Measurements from ENCODE around the gene TNPO3.

Gene TNPO3

DNA sequence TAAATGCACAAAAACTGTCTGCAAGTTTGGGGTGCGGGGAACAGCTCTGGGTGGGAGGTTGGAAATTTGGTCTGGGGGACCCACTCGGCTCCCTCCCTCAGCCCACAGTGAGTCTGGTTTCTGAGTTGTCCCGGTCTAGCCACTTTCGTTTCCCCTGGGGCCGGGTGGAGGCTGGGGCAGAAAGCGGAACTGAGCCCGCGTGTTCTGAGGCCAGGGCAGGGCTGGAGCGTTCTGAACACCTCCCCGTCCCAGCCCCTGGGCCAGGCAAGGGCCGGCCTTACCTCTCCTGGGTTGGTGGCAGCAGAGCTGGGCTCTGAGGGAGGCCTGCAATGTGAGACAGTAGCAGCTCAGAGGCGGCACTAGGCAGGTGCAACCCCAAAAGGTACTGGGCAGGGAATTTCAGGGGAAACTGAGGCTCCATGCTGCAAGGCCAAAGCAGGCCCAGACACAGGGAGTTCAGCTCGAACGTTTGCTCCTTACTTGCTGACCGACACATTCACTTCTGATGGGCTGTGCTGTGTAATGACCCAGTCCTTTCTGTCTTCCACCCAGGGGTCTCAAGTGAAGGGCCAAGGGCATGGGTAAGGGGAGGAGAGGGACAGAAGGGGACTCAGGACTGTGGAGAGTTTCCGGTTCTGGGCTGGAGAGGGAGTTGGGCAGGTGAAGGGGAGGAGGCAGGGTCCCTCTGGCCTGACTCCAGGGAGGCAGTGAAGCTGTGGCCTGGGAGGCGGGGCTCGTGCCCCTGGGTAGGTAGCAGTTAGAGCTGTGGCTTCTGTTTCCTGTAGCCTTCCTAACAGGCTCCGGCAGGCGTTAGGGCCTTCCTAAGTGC, 114.2 kb downstream of the TNPO3 start:
- DNase-seq (ENCODE audit: low read depth in 4 of 4, low spot score in 1 of 4), result no peak

DNA sequence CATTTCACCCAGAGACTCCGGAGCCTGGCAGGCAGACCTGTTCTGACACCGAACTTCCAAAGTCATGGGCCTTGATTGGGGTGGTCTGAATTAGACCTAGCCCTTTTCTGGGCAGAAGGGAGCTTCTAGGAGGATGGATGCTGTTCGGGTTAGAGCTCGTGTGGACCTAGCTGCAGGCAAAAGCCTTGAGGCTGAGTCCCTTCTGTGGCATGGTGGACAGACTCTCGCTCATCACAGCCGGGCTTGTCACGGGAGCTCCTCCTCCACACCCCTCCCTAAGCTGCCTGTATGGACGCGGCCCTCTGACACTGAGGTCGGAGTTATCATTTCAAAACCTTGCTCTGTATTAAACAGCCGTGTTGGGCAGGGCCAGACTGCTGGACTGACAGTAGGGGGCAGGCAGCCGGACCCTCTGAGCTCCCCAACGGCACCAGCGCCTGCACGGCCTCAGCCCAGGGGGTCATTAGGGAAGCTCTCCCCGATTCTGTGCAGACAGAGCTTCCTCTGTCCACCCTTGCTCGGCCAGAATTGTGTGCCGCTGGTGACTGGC, 115.0 kb downstream of the TNPO3 start:
- no peak for DNase-seq (ENCODE audit: low read depth in 4 of 4, low spot score in 1 of 4)

DNA sequence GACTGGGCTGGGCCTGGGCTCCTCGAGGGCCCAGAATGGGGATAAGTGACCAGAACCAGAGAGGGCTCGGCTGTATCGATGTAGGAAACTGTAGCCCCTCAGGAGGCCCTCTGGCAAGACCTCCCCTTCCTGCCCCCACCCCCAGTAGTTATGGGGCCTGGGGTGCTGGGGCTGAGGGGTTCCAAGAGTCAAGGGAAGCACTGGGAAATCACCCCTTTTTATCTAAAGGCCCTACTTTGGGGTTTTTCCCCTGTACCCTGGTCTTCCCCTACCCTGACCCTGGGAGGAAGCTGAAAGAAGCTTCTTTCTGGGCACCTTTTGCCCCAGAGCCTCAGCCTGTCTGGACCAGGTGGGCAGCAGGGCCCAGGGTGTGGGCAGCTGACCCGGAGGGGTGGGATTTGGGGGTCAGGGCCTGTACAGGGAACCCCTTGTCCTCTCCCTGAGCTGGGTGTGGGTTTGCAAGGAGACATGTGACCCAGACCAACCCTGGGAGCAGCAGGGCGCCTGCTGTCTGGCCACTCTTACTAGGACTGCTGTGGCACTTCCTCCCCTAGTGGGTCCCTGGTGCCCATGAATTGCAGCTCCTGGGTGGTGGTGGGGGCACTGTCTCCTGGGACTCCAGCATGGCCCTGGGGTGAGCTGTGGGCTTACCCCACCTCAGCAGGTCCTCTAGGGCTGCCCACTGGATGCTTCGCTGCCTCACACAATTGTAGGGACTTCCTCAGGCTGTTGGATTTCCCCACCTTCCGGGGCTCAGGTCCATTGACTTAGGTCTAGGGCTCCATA, 115.6 kb downstream of the TNPO3 start:
- DNase-seq (ENCODE audit: low read depth in 4 of 4, low spot score in 1 of 4), result no peak

DNA sequence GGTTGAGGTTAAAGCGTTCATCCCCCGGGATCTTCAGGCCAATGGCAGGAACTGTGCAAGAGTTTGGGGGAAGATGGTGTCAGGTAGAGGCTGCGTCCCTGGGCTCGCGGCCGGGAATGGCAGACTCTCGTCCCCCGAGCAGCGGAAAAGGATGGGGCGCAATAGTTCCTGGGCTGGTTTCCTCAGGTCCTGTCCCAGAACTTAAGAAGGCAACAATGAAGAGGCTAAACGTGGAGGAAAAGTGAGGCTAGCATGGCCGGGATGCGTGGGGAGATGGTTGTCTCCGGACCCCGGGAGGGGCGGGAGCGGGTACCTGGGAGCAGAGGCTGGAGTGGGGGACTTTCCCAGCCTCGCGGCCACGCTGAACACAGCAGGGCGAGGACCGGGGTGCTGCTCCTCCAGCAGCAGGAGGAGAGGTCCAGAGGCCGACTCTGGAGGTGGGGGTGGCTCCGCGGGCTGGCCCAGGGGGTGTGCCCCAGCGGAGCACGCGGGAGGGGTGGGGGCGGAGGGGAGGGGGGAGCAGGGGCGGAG, 116.3 kb downstream of the TNPO3 start:
- DNase-seq (ENCODE audit: low read depth in 4 of 4, low spot score in 1 of 4), result no peak

DNA sequence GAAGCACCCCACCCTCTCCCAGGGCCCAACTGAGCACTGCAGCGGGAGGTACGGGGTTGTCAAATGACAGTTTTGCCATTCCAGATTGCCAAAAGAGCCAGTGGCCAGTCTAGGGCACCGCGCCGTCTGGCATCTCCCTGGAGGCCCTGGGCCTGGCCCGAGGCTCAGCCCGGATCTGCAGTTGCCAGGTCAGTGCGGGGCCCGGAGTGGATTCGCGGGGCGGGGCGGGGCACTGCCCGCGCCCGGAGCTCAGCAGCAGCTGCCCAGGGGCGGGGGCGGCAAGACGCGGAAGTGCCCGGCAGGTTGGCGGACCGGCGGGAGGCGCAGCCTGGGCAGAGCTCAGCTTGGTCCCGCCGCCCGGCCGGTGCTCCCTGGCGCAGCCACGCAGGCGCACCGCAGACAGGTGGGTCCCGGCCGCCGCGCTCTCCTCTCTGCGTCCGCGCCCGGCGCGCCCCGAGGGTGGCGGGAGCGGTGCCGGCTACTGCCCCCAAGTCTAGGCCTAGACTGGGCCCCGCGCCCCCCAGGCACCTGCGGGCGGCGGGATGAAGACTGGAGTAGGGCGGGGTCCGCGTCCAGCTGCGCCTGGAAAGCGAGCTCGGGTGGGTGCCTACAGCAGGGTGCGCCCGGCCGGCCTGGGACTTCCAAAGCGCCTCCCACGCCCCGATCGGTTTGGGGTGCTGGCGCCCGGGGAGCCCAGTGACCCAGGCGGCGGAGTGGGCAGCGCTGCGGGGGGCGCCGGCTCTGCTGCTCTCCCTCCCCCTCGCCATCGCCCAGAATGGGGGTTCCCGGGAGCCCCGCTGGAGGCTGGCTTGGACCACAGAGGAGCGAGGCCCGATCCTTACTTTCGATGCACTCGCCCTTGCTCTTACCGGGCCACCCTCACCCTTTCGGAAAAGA, 117.0 kb downstream of the TNPO3 start, which contains the start of gene IRF5:
TSS of gene IRF5 (plus strand) at position 281 of the 897 bp plus-strand sequence. CDS start 4,155 bp downstream, outside the sequence.
- no peak for DNase-seq (ENCODE audit: low read depth in 4 of 4, low spot score in 1 of 4)

DNA sequence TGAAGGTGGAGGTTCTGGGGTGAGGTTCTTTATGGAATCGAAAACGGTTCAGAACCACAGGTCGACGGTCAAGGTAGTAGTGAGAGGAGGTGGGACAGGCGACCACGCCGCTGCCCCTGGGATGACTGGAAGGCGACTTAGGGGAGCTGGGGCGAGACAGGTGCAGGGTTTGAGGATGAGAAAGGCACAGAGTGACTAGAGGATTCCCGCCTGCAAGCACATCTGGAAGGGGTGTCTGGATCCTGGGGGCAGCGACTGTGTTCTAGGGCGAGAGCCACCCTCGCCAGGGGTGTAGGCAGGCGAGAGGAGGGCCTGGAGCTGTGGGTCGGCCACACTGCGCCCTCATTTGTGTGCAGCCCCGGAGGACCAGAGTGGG, 117.7 kb downstream of the TNPO3 start:
- DNase-seq (ENCODE audit: low read depth in 4 of 4, low spot score in 1 of 4), result no peak

DNA sequence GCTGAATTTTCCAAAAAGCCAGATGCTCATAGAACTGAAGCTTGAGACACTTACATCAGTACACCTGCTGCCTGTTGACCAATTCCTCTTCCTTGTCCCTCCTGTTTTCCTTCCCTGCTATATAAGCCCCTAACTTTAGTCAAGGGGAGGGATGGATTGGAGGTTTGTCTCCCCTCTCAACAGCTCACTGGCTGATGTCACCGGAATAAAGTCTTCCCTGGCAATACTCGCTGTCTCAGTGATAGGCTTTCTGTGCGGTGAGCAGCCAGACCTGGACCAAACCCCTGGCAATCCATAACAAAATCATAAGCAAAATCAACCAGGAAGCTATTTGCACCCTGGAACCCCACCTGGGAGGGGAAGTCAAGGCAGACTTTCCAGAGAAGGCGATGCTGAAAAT, 118.1 kb downstream of the TNPO3 start:
- no peak for DNase-seq (ENCODE audit: low read depth in 4 of 4, low spot score in 1 of 4)

DNA sequence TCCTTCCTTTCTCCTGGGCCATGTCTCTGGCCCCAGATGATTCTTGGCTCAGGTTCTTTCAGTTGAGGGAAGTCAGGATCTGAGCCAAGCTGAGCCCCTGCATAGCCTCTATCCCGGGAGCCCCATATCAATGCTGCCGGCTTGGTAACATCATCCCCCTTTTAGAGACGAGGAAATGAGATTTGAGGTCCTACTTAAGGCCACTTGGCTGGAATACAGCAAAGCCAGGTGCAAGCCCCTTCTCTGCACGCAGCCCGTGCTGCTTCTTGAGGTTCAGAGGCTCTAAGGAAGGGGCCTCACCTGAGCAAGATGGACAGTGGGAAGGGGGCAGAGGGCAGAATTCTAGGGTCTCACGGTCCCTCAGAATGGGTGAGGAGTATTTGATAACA, 119.6 kb downstream of the TNPO3 start:
- DNase-seq (ENCODE audit: low read depth in 4 of 4, low spot score in 1 of 4), result no peak

DNA sequence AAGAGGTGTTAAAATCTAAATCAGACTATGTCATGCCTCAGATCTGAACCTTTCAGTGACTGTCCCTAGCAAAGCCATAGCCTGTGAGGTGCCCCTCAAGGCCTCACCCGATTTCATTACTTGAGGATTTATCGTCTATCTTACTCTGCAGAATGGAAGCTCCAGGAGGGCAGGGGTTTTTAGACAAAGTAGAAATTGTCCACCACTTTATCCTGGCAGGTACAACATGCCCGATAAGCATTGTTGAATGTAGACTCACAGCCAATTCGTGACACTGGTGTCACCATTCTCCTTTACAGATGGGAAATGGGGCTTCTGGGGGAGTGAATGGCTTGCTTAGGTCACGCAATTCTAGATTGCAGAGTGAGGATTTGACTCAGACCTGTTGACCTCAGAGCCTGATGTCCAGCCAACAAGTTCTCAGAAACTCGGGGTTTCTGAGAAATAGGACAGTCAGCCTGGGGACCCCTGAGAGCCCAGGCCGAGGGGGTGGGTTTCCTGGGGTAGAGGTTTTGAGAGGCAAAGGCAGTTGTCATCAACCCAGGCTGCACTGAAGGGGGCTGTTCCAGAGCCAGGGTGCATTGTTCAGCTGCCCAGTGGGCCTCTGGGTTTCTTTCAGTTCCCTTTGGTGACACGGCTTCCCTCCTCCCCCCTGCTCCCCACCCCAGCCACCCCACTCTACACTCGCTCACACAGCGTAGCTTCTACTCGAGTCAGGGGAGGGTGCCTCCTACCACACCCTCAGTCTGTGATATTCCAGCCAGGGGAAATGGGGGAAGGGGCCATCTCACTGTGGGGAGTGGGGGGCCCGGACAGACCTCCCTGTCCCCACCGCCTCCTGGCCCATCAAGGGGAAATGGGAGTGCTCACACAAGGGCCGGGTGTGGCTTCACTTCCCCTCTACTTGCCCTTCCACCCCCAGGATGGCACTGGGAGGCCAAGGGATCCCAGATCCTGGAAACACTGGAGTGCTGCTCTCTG, 120.3 kb downstream of the TNPO3 start:
- DNase-seq (ENCODE audit: low read depth in 4 of 4, low spot score in 1 of 4), result no peak

DNA sequence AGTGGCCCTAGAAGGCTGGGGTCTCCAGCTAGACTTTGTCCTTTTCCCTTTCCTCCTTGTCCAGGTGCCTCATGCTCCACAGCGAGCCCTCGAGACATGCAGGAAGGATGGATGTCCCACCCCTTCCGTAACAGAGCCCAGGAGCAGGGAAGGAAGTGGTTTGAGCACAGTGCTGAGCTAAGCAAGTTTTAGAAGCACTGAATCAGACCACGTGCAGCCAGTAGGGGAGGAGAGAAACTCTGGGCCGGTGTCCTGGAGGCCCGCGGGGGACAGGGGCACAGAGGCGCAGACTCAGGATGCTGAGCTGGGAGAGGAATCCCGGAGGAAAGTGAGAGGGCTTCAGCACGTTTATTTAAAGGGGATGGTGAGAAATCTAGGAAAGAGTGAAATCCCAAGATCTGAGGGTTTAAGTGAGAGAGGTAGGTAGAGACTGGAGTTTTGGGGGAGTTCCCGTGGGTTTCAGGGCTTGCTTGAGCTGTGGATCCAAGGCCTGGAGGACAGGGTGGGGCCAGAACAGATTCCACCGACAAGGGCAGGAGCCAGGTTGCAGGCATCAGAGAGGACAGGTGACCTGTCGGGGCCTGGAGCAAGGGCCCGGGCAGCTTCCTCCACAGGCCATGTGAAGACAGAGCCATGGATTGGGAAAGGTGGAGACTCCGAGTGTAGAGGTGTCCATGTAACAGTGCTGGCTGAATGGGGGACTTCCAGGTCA, 121.6 kb downstream of the TNPO3 start:
- peak in 2 of 4 experiments; percentile 22 to 28 for DNase-seq (ENCODE audit: low read depth in 4 of 4, low spot score in 1 of 4)

DNA sequence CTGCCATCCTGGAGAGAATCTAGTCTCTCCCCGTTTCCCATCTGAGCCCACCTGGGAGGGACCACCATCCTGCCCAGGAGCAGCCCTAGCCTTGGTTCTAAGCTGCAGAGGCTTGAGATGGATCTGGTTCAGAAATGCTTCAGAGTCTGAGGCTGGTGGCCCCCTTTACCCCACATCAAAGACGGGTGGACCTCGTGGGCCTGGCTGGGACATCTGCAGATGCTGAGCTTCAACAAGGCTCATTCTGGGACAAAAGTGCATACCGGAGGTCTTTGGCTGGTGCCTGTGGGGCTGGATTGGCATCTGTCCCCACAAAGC, 122.1 kb downstream of the TNPO3 start:
- DNase-seq (ENCODE audit: low read depth in 4 of 4, low spot score in 1 of 4), result no peak

DNA sequence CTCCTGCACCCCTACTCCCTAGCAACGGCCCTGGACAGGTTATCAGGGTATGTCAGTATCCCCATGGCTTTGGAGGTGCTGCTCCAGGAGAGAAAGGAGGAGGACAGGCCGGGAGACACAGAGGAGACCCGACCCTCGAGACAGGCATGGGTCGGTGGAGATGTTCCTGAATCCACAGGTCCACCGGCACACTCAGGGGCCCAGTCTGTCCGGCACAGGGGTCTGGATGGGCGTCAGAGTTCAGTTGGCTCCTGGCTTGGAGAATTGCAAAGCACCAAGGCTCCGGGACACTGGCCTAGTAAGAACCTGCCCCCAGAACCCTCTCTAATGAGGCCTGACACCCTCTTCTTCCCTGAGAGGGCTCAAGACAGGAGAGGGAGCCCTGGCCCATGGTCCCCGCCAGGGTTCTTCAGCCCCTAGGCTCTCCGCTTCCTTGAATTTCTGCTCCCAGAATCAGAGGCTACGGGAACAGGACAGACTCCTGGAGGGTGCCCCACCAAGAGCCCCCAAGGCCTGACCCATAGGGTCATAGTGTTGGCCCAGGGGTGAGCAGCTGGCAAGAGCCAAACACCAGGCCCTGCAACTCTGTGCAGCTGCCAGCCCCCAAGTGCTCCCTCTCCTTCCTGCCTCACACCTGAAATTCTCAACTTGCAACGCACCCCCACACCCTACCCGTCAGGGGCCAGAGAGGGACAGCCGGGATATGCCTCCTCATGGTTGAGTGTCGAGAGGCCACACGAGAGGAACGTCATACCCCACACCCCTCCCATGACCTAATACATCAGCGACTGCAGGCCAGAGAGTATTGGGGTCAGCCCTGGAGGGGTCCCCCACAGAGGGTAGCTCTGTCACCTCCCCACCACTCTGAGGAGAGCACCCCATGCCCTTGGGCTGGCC, 122.7 kb downstream of the TNPO3 start:
- DNase-seq (ENCODE audit: low read depth in 4 of 4, low spot score in 1 of 4), result no peak

DNA sequence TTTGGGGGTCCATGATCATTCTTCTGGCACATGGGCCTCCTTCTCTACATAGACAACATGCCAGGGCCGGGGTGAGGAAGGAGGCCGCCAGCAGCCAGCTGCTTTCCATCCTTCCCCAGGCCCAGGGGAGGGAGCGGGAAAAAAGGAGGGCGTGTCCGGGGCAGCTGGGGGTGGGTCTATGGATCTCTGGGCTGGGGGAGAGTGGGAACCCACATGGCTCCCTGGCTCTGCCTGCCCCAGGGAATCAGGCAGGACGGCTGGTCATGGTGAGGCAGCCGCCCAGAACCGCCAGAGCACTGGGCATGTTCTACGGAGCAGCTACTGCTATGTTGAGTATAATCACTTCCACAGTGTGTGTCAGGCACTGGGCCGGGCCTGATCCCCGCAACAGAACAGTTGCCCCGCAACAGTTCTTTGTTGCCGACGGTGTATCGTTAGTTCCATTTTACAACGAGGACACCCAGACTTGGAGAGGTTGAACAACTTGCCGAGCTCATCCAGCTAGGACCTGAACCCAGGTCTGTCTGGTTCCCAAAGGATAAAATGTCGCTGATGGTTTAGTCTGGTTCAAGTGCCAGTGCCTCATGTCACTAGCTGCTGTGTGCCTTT, 123.6 kb downstream of the TNPO3 start:
- no peak for DNase-seq (ENCODE audit: low read depth in 4 of 4, low spot score in 1 of 4)

DNA sequence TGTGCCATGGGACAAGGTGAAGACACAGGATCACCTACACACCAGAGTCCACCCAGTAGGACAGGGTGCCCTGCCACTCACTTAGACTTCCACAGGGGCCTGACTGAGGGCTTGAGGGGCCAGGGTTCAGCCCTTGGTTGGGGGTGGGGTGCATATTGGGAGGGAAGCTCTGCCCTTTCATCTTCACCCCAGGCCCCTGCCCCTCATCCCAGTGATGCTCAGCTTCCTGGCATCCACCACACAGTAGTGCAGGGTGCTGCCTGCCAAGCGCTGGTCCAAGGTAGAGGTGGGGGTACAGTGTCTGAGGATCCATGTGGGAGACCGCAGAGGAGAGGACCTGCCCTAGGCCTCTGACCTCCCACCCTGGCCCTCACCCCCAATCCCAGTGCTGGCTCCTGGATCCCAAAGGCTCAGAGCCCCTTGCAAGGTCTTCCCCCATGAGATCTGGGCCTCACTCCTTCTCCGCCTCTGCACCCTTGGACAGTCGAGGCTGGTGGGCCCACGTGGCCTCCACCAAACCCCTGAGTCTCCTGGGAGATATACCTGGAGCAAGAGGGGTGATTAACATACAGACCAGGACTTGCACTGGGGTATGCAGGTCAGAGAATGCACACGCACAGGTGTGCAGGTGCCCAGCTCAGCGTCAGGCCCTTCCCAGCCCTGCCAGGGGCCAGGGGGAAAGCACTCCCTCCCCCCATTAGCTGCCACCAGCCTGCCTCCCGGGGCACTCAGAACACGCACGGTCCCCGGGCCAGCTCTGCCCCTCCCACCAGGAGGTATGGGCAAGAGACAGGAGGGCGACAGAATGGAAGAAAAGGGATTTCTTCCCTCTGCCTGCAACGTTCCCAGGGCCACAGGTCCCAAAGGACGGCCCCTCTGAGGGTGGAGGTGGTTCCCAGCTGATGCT, 125.8 kb downstream of the TNPO3 start:
- DNase-seq (ENCODE audit: low read depth in 4 of 4, low spot score in 1 of 4), result no peak

DNA sequence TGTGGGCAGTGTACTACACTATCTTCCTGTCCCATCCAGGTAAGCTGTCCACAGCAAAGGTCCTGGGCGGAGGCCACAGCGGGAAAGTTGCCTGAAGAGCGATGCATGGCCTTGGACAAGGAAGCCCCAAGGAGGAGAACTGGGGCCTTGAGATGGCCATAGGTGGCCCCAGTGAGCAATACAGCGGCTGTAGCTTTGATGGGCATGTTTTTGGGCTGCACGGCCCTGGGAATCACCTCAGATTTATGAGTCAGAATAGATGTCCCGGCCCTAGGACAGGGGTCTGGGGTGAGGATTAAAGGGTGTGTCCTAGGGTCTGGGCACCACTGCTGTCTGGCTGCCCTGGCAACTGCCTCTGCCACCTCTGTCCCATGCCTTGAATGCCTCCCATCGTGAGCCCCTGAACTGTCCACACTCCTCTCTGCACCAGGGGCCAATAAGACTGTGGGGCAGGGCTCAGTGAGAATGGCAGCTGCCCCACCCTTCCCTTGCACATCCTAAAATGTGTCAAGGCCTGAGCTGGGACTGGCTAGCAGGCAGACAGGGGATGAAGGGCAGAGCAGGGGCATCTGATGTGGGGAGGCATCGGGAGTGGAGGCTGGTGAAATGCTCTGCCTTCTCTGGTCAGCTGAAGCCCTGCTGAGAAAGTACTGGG, 126.6 kb downstream of the TNPO3 start:
- DNase-seq (ENCODE audit: low read depth in 4 of 4, low spot score in 1 of 4), result no peak

All from stimulated activated CD4-positive, alpha-beta T cell treated with anti-CD3 and anti-CD28 coated beads, Interleukin-1b, Interleukin-23, amount 100 ng/mL, for 24 hours (primary cell).